Measurements from ENCODE around the gene TSPAN10. TPM values are rescaled to one million over a fixed set of nuclear protein-coding genes. Genes with fewer than 3 reads are reported as not detected.

The TSPAN10 gene
- total and polyA plus RNA-seq, 2 of the 8 experiments (the other 6 are each of a cell fraction or from before 2014, with no cell fraction given), result 0.99 to 1.1 TPM

DNA sequence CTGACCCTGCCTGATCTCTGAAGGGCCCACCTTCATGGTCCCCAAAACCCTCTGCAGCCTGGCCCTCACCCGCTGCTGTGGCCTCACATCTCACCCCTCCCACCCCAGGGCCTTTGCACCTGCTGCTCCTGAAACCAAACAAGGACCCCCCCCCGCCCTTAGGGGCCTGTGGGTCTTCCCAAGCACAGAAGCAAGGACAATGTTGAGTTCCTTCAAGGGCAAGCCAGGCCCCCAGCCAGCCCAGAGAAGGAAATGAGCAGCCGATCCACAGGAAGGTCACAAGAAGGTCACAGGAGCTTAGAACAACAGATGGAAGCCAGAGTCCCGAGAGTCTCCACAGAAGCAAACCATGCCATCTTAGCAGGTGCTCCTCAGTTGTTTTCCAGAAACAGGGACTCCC, 19.8 kb downstream of the TSPAN10 start:
- FAIRE-seq (no peak), DNase-seq (ENCODE audit: low read depth in 1 of 2, low spot score in 2 of 2) (no peak)
- Histone ChIP-seq H3K18ac (ENCODE audit: extremely low read depth, low read length) (no peak overlapping the region), H3K27ac (ENCODE audit: low read depth, low read length) (no peak overlapping the region), H3K14ac (ENCODE audit: insufficient read length) (no peak overlapping the region), H2BK15ac (ENCODE audit: low read length) (no peak overlapping the region), H4K20me1 (replicated peaks in 1 of 2; ENCODE audit: control insufficient read depth in 1 of 2, insufficient read depth in 2 of 2, low read length in 2 of 2) (no peaks in the 10 kb centered on the region), H2BK120ac (replicated peaks; ENCODE audit: low read depth, low read length) (no peak overlapping the region), H3K27me3 (replicated peaks in 1 of 4; ENCODE audit: control insufficient read depth in 3 of 4, extremely low read depth in 1 of 4, insufficient read depth in 3 of 4, low read length in 3 of 4) (no peaks in the 10 kb centered on the region), H3K4me3 (ENCODE audit: extremely low read depth in 1 of 4, insufficient read depth in 2 of 4, low read depth in 3 of 4, low read length in 4 of 4) (no peak overlapping the region), H3K36me3 (ENCODE audit: control insufficient read depth in 2 of 4, insufficient read depth in 4 of 4, low read length in 3 of 4) (no peaks in the 10 kb centered on the region), H3K23me2 (ENCODE audit: low read depth, low read length) (no peaks in the 10 kb centered on the region), H2AK5ac (ENCODE audit: low read depth, low read length) (no peak overlapping the region), H3K23ac (ENCODE audit: insufficient read length) (no peak overlapping the region), H3K79me2 (ENCODE audit: control insufficient read depth in 1 of 2, insufficient read depth in 2 of 2, low read length in 2 of 2) (no peaks in the 10 kb centered on the region), H3K9ac (replicated peaks in 1 of 4; ENCODE audit: extremely low read depth in 1 of 4, low read depth in 3 of 4, low read length in 3 of 4) (no peak overlapping the region), H3K56ac (replicated peaks; ENCODE audit: insufficient read length, low read depth, low read length) (no peak overlapping the region), H3K79me1 (ENCODE audit: low read depth, low read length) (peaks cover 2% of the 10 kb centered on the region; the same call in 1 of the 2 replicates), H2AFZ (ENCODE audit: low read length) (no peak overlapping the region), H3K4me2 (ENCODE audit: insufficient read depth in 1 of 2, low read depth in 2 of 2, low read length in 2 of 2) (no peak overlapping the region), H3K9me3 (ENCODE audit: insufficient read depth in 2 of 2, low read depth in 1 of 2, low read length in 1 of 2) (no peaks in the 10 kb centered on the region), H4K8ac (ENCODE audit: extremely low read depth, insufficient read depth, low read length) (peak overlapping the region; percentile 68; the same call in 1 of the 2 replicates), H2BK20ac (ENCODE audit: low read length) (no peak overlapping the region), H4K91ac (replicated peaks; ENCODE audit: insufficient read length, low read length) (no peak overlapping the region), H2BK12ac (ENCODE audit: low read depth, low read length) (no peak overlapping the region), H3K4me1 (replicated peaks in 1 of 4; ENCODE audit: control insufficient read depth in 3 of 4, insufficient read depth in 4 of 4, low read length in 3 of 4) (peaks cover 0 to 10% (median 7%) of the 10 kb centered on the region in 4 experiments; a peak in 6 of 7 replicates), H4K5ac (ENCODE audit: insufficient read length, low read depth, low read length) (no peak overlapping the region), H2BK5ac (ENCODE audit: low read depth, low read length) (no peak overlapping the region), H3K4ac (replicated peaks; ENCODE audit: insufficient read length, low read depth, low read length) (no peak overlapping the region)
- ChIA-PET CTCF (ENCODE audit: partially characterized antibody) (interaction anchor here (1.8 to 2.1 kb wide), 2 partner anchors 12 to 18 kb away, joined by 5 to 7 read pairs; no protein-coding TSS in a partner anchor), POLR2A (ENCODE audit: partially characterized antibody) (interaction anchor here (1.0 to 3.1 kb wide), 4 partner anchors 10 to 16 kb away, joined by 3 to 16 read pairs (median 3); partner anchors contain the start of genes CCDC137 and OXLD1)
- TF ChIP-seq EZH2 (IDR thresholded peaks at IDR 0.05; ENCODE audit: low read depth, low read length, severe bottlenecking), result no peak
- TF ChIP-seq RNF2 (IDR thresholded peaks at IDR 0.05; ENCODE audit: borderline replicate concordance, low read depth, low read length, missing control alignments, poor library complexity, severe bottlenecking), result no peak
- peak; percentile 59; the same call in 1 of the 2 replicates for TF ChIP-seq KDM1A (IDR thresholded peaks at IDR 0.05; ENCODE audit: borderline replicate concordance, low read length)
- WGBS, 2 experiments (ENCODE audit: extremely low coverage in 1 of 2, insufficient coverage in 1 of 2, insufficient read length in 1 of 2, insufficient replicate concordance in 2 of 2, low coverage in 1 of 2, low lambda C conversion rate in 2 of 2, missing lambda C conversion rate in 1 of 2), result 88% methylated on average over 4 of the region's 4 CpGs; no CpG with 5 or more reads in 1 of the 2 experiments

All from H1 (cell line).